Middle frontal gyrus (tissue), 1 donor: ENCODE measurements around the gene FILIP1.

Experiments used
- DNase-seq: peaks from one replicate; pipeline ENCODE4 v3.0.0-alpha.2; 2015; ENCODE audit warnings: low spot score; ENCODE audit errors: extremely low spot score

FILIP1 gene

GRCh38 chr6:75268988-75269354, 224.6 kb downstream of the FILIP1 start:
- no peak for DNase-seq

- no peak for DNase-seq
Measured at GRCh38 chr6:75268121-75268987, 225.2 kb downstream of the FILIP1 start.

- no peak for DNase-seq
Measured at GRCh38 chr6:75267461-75267860, 226.1 kb downstream of the FILIP1 start.

GRCh38 chr6:75266716-75267291, 226.8 kb downstream of the FILIP1 start:
- DNase-seq, result no peak

GRCh38 chr6:75263401-75263750, 230.2 kb downstream of the FILIP1 start:
- DNase-seq, result no peak

GRCh38 chr6:75262716-75263400, 230.7 kb downstream of the FILIP1 start:
- DNase-seq, result no peak

GRCh38 chr6:75261299-75261698, 232.3 kb downstream of the FILIP1 start:
- DNase-seq, result no peak

GRCh38 chr6:75257343-75258087, 236.1 kb downstream of the FILIP1 start:
- no peak for DNase-seq

GRCh38 chr6:75250552-75250951, 243.0 kb downstream of the FILIP1 start:
- DNase-seq, result no peak

GRCh38 chr6:75249837-75250236, 243.8 kb downstream of the FILIP1 start:
- DNase-seq, result no peak

GRCh38 chr6:75246386-75246785, 247.2 kb downstream of the FILIP1 start:
- no peak for DNase-seq

GRCh38 chr6:75244063-75244584, 249.5 kb downstream of the FILIP1 start:
- DNase-seq, result no peak

GRCh38 chr6:75243333-75244062, 250.1 kb downstream of the FILIP1 start, which contains the start of gene COX7A2:
Gene COX7A2, minus strand, starts transcription at chr6:75243801. Its CDS starts 67 bp downstream, at chr6:75243734.
- peak; percentile 92 for DNase-seq
